ENCODE data around the gene ROBO4.

ROBO4 gene

GRCh38 chr11:124892146-124892545 is 5.5 kb downstream of the ROBO4 start:
- no peak overlapping the region for H3K27ac ChIP-seq
- DNase-seq (ENCODE audit: low spot score), result no peak
- POLR2A ChIA-PET (ENCODE audit: low non-redundant PET), result no interaction called here

GRCh38 chr11:124891373-124891861 is 6.2 kb downstream of the ROBO4 start:
- H3K27ac ChIP-seq, result no peak overlapping the region
- TF ChIP-seq CTCF (conservative IDR thresholded peaks at IDR 0.05; ENCODE audit: low read depth), result no peak
- ChIA-PET POLR2A (ENCODE audit: low non-redundant PET) (no interaction called here), CTCF (interaction anchor here (0.5 to 1.4 kb wide), 2 partner anchors 15 to 1295 kb away, joined by 3 to 5 read pairs; no protein-coding TSS in a partner anchor)
- no peak for DNase-seq (ENCODE audit: low spot score)

More at GRCh38 chr11:124892146-124892545, 5.5 kb downstream of the ROBO4 start:
- no peak for TF ChIP-seq CTCF (conservative IDR thresholded peaks at IDR 0.05; ENCODE audit: low read depth)
- CTCF ChIA-PET, result interaction anchor here (1.4 kb wide), 1 partner anchor 16 kb away, joined by 5 read pairs; no protein-coding TSS in a partner anchor

- CTCF ChIA-PET, result interaction anchor here (0.5 to 1.4 kb wide), 3 partner anchors 14 to 1295 kb away, joined by 3 to 5 read pairs (median 3); no protein-coding TSS in a partner anchor
- POLR2A ChIA-PET (ENCODE audit: low non-redundant PET), result no interaction called here
- H3K27ac ChIP-seq, result no peak overlapping the region
- TF ChIP-seq CTCF (conservative IDR thresholded peaks at IDR 0.05; ENCODE audit: low read depth), result no peak
- no peak for DNase-seq (ENCODE audit: low spot score)
Measured at GRCh38 chr11:124890683-124891372, 6.8 kb downstream of the ROBO4 start.

- no peak overlapping the region for H3K27ac ChIP-seq
- DNase-seq (ENCODE audit: low spot score), result no peak
- ChIA-PET CTCF (interaction anchor here (0.6 kb wide), 1 partner anchor 130 kb away, joined by 3 read pairs; no protein-coding TSS in a partner anchor), POLR2A (ENCODE audit: low non-redundant PET) (no interaction called here)
- no peak for TF ChIP-seq CTCF (conservative IDR thresholded peaks at IDR 0.05; ENCODE audit: low read depth)
Measured at GRCh38 chr11:124890151-124890550, 7.5 kb downstream of the ROBO4 start.

GRCh38 chr11:124889191-124890091 is 8.2 kb downstream of the ROBO4 start:
- no peak for TF ChIP-seq CTCF (conservative IDR thresholded peaks at IDR 0.05; ENCODE audit: low read depth)
- DNase-seq (ENCODE audit: low spot score), result no peak
- ChIA-PET POLR2A (ENCODE audit: low non-redundant PET) (no interaction called here), CTCF (interaction anchor here (0.6 kb wide), 2 partner anchors 128 to 452 kb away, joined by 3 read pairs; no protein-coding TSS in a partner anchor)
- H3K27ac ChIP-seq, result no peak overlapping the region

- ChIA-PET CTCF (interaction anchor here (0.6 kb wide), 1 partner anchor 1204 kb away, joined by 3 read pairs; no protein-coding TSS in a partner anchor), POLR2A (ENCODE audit: low non-redundant PET) (no interaction called here)
- TF ChIP-seq CTCF (conservative IDR thresholded peaks at IDR 0.05; ENCODE audit: low read depth), result no peak
- no peak overlapping the region for H3K27ac ChIP-seq
- no peak for DNase-seq (ENCODE audit: low spot score)
Measured at GRCh38 chr11:124887667-124888013, 10.0 kb downstream of the ROBO4 start.
